ENCODE data around the gene COL27A1. TPM values are rescaled to one million over a fixed set of nuclear protein-coding genes. Genes with fewer than 3 reads are reported as not detected.

The COL27A1 gene
- total RNA-seq, 2 experiments from 2014 or later, result 0.15 to 0.30 TPM

DNA sequence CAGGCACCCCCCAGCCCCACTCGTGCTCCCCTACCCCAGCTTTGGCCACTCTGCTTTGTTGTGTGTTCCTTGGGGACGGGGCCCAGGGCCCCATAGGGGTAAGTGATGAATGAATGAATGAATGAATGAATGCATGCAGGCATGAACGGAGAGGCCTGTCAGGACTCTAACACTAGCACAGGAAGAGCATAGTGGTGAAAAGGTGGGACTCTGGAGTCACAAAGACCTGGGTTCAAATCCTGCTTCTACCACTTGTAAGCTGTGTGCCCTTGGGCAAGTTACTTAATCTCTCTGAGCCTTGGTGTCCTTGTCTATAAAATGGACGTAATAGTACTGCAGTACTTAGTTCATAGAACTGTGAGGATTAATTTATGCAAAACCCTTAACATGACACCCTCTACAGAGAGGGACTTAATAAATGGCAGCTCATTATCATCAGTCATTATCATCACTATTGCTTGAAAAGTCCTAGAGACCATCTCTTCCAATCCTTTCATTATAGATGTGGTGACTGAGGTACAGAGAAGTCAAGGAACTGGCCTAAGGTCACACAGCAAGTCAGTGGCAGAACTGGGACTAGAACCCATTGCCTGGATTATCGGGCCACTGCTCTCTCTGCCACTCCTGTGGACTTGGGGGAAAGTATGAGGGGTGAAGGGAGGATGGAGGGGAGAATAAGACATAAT lies 187.6 kb downstream of the COL27A1 start:
- peak overlapping the region; percentile 34 for H3K27ac Mint-ChIP-seq
- H3K4me1 Mint-ChIP-seq, result peaks cover 19% of the 10 kb centered on the region
- no peaks in the 10 kb centered on the region for H3K9me3 Mint-ChIP-seq (ENCODE audit: low read depth)
- CTCF ChIA-PET, result interaction anchor here (8.4 kb wide), 1 partner anchor 42 kb away, joined by 55 read pairs; the partner anchor contains the start of gene AKNA
- no peaks in the 10 kb centered on the region for H3K27me3 Mint-ChIP-seq
- H3K4me3 Mint-ChIP-seq, result no peak overlapping the region
- no peak for DNase-seq
- ATAC-seq, result no peak
- peaks cover 86% of the 10 kb centered on the region for H3K36me3 Mint-ChIP-seq

- H3K27ac Mint-ChIP-seq, result peak overlapping the region; percentile 50
- peaks cover 25% of the 10 kb centered on the region for H3K4me1 Mint-ChIP-seq
- H3K36me3 Mint-ChIP-seq, result peaks cover 86% of the 10 kb centered on the region
- no peak overlapping the region for H3K4me3 Mint-ChIP-seq
- no peaks in the 10 kb centered on the region for H3K9me3 Mint-ChIP-seq (ENCODE audit: low read depth)
- no peaks in the 10 kb centered on the region for H3K27me3 Mint-ChIP-seq
- ATAC-seq (no peak), DNase-seq (no peak)
- CTCF ChIA-PET, result interaction anchor here (8.4 kb wide), 1 partner anchor 41 kb away, joined by 55 read pairs; the partner anchor contains the start of gene AKNA
Measured at GRCh38 chr9:114343471-114344187, 188.3 kb downstream of the COL27A1 start.

GRCh38 chr9:114344188-114344566 lies 188.8 kb downstream of the COL27A1 start:
- Mint-ChIP-seq H3K4me3 (no peak overlapping the region), H3K36me3 (peaks cover 86% of the 10 kb centered on the region), H3K27me3 (no peaks in the 10 kb centered on the region), H3K9me3 (ENCODE audit: low read depth) (no peaks in the 10 kb centered on the region), H3K27ac (peak overlapping the region; percentile 67), H3K4me1 (peaks cover 31% of the 10 kb centered on the region)
- no peak for ATAC-seq
- no peak for DNase-seq
- CTCF ChIA-PET, result interaction anchor here (8.4 kb wide), 1 partner anchor 41 kb away, joined by 55 read pairs; the partner anchor contains the start of gene AKNA

DNA sequence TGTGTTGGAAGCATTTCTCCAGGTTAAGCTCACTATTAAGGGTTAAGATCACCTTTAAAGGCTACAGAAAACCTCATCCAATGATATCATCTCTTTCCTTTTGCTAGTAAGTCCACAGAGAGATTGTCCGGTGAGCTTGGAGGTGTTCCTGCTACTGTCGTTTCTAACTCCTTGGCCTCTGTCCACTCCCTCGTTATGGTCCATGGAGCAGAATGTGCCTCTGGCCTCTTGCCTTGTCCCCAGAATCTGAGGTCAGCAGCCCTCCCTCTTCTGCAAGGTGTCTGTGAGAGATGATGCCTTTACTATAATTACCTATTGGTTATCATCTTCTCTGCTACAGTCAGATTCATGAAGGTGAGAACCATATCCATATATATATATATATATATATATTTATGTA lies 189.4 kb downstream of the COL27A1 start:
- Mint-ChIP-seq H3K36me3 (peaks cover 86% of the 10 kb centered on the region), H3K9me3 (ENCODE audit: low read depth) (no peaks in the 10 kb centered on the region), H3K4me3 (no peak overlapping the region), H3K27me3 (no peaks in the 10 kb centered on the region), H3K27ac (peak overlapping the region; percentile 67), H3K4me1 (peaks cover 36% of the 10 kb centered on the region)
- DNase-seq (no peak), ATAC-seq (no peak)
- CTCF ChIA-PET, result interaction anchor here (2.1 to 8.4 kb wide), 2 partner anchors 40 to 61 kb away, joined by 5 to 55 read pairs; partner anchors contain the start of gene AKNA

GRCh38 chr9:114345493-114346065 lies 190.2 kb downstream of the COL27A1 start:
- CTCF ChIA-PET, result interaction anchor here (0.9 to 2.1 kb wide), 2 partner anchors 28 to 60 kb away, joined by 3 to 5 read pairs; no protein-coding TSS in a partner anchor
- DNase-seq (no peak), ATAC-seq (no peak)
- H3K4me3 Mint-ChIP-seq, result no peak overlapping the region
- peaks cover 87% of the 10 kb centered on the region for H3K36me3 Mint-ChIP-seq
- no peaks in the 10 kb centered on the region for H3K9me3 Mint-ChIP-seq (ENCODE audit: low read depth)
- H3K4me1 Mint-ChIP-seq, result peaks cover 41% of the 10 kb centered on the region
- no peak overlapping the region for H3K27ac Mint-ChIP-seq
- H3K27me3 Mint-ChIP-seq, result no peaks in the 10 kb centered on the region

GRCh38 chr9:114346146-114346545 lies 190.8 kb downstream of the COL27A1 start:
- peaks cover 88% of the 10 kb centered on the region for H3K36me3 Mint-ChIP-seq
- CTCF ChIA-PET, result interaction anchor here (0.9 to 2.1 kb wide), 2 partner anchors 27 to 60 kb away, joined by 3 to 5 read pairs; no protein-coding TSS in a partner anchor

GRCh38 chr9:114347675-114348074 lies 192.3 kb downstream of the COL27A1 start:
- no peaks in the 10 kb centered on the region for H3K9me3 Mint-ChIP-seq (ENCODE audit: low read depth)
- no peak overlapping the region for H3K4me3 Mint-ChIP-seq
- peak overlapping the region; percentile 48 for H3K27ac Mint-ChIP-seq
- H3K4me1 Mint-ChIP-seq, result peaks cover 47% of the 10 kb centered on the region
- DNase-seq, result no peak
- peaks cover 84% of the 10 kb centered on the region for H3K36me3 Mint-ChIP-seq
- CTCF ChIA-PET, result no interaction called here
- no peak for ATAC-seq
- no peaks in the 10 kb centered on the region for H3K27me3 Mint-ChIP-seq

More at GRCh38 chr9:114346146-114346545, 190.8 kb downstream of the COL27A1 start:
- H3K27me3 Mint-ChIP-seq, result no peaks in the 10 kb centered on the region
- DNase-seq, result no peak
- no peak overlapping the region for H3K4me3 Mint-ChIP-seq
- no peak for ATAC-seq
- H3K4me1 Mint-ChIP-seq, result peaks cover 44% of the 10 kb centered on the region
- H3K9me3 Mint-ChIP-seq (ENCODE audit: low read depth), result no peaks in the 10 kb centered on the region
- no peak overlapping the region for H3K27ac Mint-ChIP-seq

DNA sequence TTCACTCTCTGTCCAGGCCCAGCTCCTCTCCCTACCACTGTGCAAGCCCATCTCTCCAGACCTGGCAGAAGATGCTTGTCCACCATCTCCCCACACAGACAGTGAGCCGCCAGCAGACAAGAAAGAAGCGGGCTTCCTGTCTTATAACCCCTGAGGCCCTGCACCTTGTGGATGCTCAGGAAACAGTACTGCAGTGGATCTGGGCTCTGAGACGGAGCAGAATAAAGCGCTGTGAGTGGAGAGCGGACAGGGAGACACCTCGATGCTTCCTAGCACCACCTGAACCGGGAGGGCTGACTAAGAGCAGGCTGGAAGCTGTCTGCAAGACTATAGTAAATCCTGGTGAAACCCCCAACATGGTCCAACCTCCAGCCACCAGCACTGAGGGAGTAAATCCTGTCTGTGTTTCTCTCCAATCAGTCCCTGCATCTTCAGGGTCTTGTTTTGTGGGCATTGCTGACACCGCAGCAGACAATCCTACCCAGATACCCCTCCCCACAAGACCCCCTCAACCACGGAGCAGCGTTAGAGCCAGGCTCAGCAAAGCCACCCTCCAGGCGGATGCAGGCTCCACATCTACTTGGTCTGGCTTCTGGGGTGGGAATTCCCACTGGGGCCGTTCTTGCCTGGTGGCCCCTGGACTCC lies 193.0 kb downstream of the COL27A1 start:
- DNase-seq, result no peak
- no peak for ATAC-seq
- H3K9me3 Mint-ChIP-seq (ENCODE audit: low read depth), result no peaks in the 10 kb centered on the region
- peaks cover 82% of the 10 kb centered on the region for H3K36me3 Mint-ChIP-seq
- CTCF ChIA-PET, result interaction anchor here (1.4 kb wide), 1 partner anchor 40 kb away, joined by 3 read pairs; the partner anchor contains the start of gene AKNA
- H3K4me1 Mint-ChIP-seq, result peaks cover 47% of the 10 kb centered on the region
- H3K27ac Mint-ChIP-seq, result peak overlapping the region; percentile 86
- no peak overlapping the region for H3K4me3 Mint-ChIP-seq
- no peaks in the 10 kb centered on the region for H3K27me3 Mint-ChIP-seq

- Mint-ChIP-seq H3K4me1 (peaks cover 45% of the 10 kb centered on the region), H3K27me3 (no peaks in the 10 kb centered on the region), H3K36me3 (peaks cover 78% of the 10 kb centered on the region), H3K9me3 (ENCODE audit: low read depth) (no peaks in the 10 kb centered on the region), H3K27ac (peak overlapping the region; percentile 86), H3K4me3 (no peak overlapping the region)
- ATAC-seq (peak; percentile 83), DNase-seq (peak; percentile 82)
- CTCF ChIA-PET, result interaction anchor here (1.1 to 2.4 kb wide), 3 partner anchors 9 to 39 kb away, joined by 3 to 8 read pairs (median 3); partner anchors contain the start of gene AKNA
Measured at GRCh38 chr9:114348906-114349482, 193.7 kb downstream of the COL27A1 start.

DNA sequence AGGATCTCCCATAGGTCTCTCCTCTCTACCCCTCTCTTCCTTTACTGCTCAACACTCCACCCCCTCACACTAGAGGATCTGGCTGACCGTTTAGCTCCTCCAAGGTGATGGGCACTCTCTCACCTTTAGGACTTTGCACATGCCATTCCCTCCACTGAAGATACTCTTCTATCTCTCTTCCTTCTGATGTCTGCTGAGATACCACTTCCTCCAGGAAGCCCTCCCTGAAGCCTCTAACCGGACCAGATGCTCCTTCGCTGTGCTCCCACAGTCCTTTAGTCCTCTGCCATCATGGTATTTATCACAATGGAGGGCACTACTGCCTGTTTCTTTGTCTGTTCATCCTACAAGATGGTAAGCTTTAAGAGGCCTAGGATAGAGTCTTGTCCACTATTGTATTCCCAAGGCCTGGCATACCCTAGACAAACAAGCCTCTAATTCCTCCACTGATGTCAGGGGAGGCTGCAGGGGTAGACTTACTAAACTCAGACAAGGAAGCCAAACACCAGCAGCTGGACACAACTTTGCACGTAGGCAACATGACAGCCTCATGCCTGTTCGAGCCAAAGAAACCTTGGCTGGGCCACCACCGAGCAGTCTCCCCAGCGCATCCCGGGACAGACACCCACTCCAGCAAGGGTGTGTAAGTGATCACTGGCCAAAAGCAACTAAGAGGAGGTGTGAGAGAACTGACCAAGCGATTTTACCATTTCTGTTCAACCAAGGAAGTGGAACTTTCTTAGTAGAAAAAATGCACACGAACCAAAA lies 194.6 kb downstream of the COL27A1 start:
- Mint-ChIP-seq H3K4me3 (no peak overlapping the region), H3K9me3 (ENCODE audit: low read depth) (no peaks in the 10 kb centered on the region), H3K4me1 (peaks cover 47% of the 10 kb centered on the region)

DNA sequence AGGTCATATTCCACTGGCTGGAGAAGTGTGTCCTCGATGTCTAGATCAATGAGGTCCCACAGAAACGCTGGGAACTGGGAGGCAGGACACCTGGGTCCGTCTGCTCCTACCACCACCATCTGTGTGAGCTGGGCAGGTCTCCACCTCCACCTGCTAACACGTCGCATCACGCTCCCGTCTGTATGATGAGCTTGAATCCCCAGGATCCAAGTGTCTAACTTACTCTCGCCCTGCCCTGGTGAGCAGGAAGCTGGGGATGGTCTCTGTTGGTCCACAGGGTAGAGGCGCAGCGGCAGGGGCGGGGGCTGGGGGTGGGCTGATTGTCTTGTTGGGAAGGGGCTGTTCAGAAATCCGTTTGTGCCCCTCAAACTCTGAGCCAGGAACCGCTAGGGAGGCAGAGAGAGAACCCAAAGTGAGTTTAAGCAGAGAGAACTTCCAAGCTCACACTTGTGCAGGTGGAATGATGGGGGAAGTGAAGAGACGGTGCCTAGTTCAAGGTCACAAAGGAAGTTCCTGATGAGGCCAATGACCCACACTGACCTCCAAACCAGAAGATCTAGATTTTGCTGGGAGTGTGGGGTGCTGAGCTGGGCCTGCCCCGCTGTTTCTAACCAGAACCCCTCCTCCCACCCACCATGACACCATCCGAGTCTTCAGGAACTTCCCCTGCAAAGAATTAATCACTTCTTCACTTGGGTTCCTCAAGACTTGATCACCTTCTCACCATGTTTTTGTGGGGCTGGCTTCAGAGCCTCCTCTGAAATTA lies 195.5 kb downstream of the COL27A1 start:
- no peaks in the 10 kb centered on the region for H3K9me3 Mint-ChIP-seq (ENCODE audit: low read depth)
- peaks cover 50% of the 10 kb centered on the region for H3K4me1 Mint-ChIP-seq
- no peaks in the 10 kb centered on the region for H3K27me3 Mint-ChIP-seq
- no peak for DNase-seq
- no peak overlapping the region for H3K4me3 Mint-ChIP-seq
- H3K27ac Mint-ChIP-seq, result peak overlapping the region; percentile 86
- ATAC-seq, result no peak
- peaks cover 70% of the 10 kb centered on the region for H3K36me3 Mint-ChIP-seq
- CTCF ChIA-PET, result interaction anchor here (0.8 to 2.4 kb wide), 4 partner anchors 11 to 39 kb away, joined by 3 to 8 read pairs (median 4); partner anchors contain the start of gene AKNA

More for the DNA sequence above, 194.6 kb downstream of the COL27A1 start:
- ATAC-seq (no peak), DNase-seq (no peak)
- CTCF ChIA-PET, result interaction anchor here (1.1 to 2.4 kb wide), 4 partner anchors 10 to 38 kb away, joined by 3 to 8 read pairs (median 4); partner anchors contain the start of gene AKNA
- peak overlapping the region; percentile 86 for H3K27ac Mint-ChIP-seq
- peaks cover 73% of the 10 kb centered on the region for H3K36me3 Mint-ChIP-seq
- no peaks in the 10 kb centered on the region for H3K27me3 Mint-ChIP-seq

Data from activated CD8-positive, alpha-beta memory T cell treated with anti-CD3 and anti-CD28 coated beads, Interleukin-2, amount 10 ng/mL, durations not matched to agents 7 days and 5 days (primary cell).